ENCODE data around the gene DCBLD1.
A peak's percentile ranks its signal among the peaks of the same experiment; 100 is the strongest.

The DCBLD1 gene

GRCh38 chr6:117531809-117532725 is 49.6 kb downstream of the DCBLD1 start:
- DNase-seq, result no peak

GRCh38 chr6:117533775-117534174 is 51.3 kb downstream of the DCBLD1 start:
- no peak for DNase-seq

- DNase-seq, result no peak
These were observed 52.5 kb downstream of the DCBLD1 start for GRCh38 chr6:117534974-117535373.

GRCh38 chr6:117536317-117536716 is 53.8 kb downstream of the DCBLD1 start:
- no peak for DNase-seq

GRCh38 chr6:117538615-117539014 is 56.1 kb downstream of the DCBLD1 start:
- no peak for DNase-seq

- no peak for DNase-seq
These were observed 58.2 kb downstream of the DCBLD1 start for GRCh38 chr6:117540670-117541069.

GRCh38 chr6:117542493-117542892 is 60.0 kb downstream of the DCBLD1 start:
- no peak for DNase-seq

- DNase-seq, result no peak
These were observed 62.2 kb downstream of the DCBLD1 start for GRCh38 chr6:117544716-117545115.

- no peak for DNase-seq
These were observed 62.7 kb downstream of the DCBLD1 start for GRCh38 chr6:117545161-117545595.

GRCh38 chr6:117546674-117547073 is 64.2 kb downstream of the DCBLD1 start:
- DNase-seq, result no peak

- DNase-seq, result peak; percentile 65
These were observed 65.5 kb downstream of the DCBLD1 start for GRCh38 chr6:117547688-117548621.

GRCh38 chr6:117548797-117549301 is 66.4 kb downstream of the DCBLD1 start:
- no peak for DNase-seq

GRCh38 chr6:117549611-117550010 is 67.1 kb downstream of the DCBLD1 start:
- no peak for DNase-seq

- no peak for DNase-seq
These were observed 67.7 kb downstream of the DCBLD1 start for GRCh38 chr6:117550078-117550600.

GRCh38 chr6:117550618-117551242 is 68.3 kb downstream of the DCBLD1 start:
- DNase-seq, result no peak

GRCh38 chr6:117552618-117553017 is 70.1 kb downstream of the DCBLD1 start:
- no peak for DNase-seq

GRCh38 chr6:117553142-117553541 is 70.7 kb downstream of the DCBLD1 start:
- DNase-seq, result no peak

- DNase-seq, result no peak
These were observed 72.9 kb downstream of the DCBLD1 start for GRCh38 chr6:117555262-117555849.

GRCh38 chr6:117555882-117556498 is 73.5 kb downstream of the DCBLD1 start:
- DNase-seq, result peak; percentile 82

GRCh38 chr6:117557951-117558350 is 75.5 kb downstream of the DCBLD1 start:
- no peak for DNase-seq

GRCh38 chr6:117558818-117559217 is 76.3 kb downstream of the DCBLD1 start:
- DNase-seq, result no peak

- DNase-seq, result no peak
These were observed 76.8 kb downstream of the DCBLD1 start for GRCh38 chr6:117559299-117559698.
